Activated B cell treated with CpG ODN at 0.5 μM for 24 hours (primary cell): Measurements from ENCODE around the gene PRR35. TPM values are rescaled to one million over a fixed set of nuclear protein-coding genes. Genes with fewer than 3 reads are reported as not detected.

Source experiments
- ATAC-seq: fragments of 200-7000 bp; cut with Tn5 transposase; one replicate; pipeline ENCODE4 v1.10.0; 2021; ENCODE audit warnings: low read depth, mild to moderate bottlenecking, moderate library complexity
- CTCF ChIA-PET: fragments of 350-600 bp; sonication (Branson Sonifier 250); formaldehyde crosslinking; loops from one replicate; lab custom pipeline; 2021; ENCODE audit warnings: antibody characterized with exemption; lab: Charles Lee
- POLR2A ChIA-PET: fragments of 350-600 bp; sonication (Branson Sonifier 250); formaldehyde crosslinking; loops from one replicate; lab custom pipeline; 2021; ENCODE audit warnings: antibody characterized with exemption; lab: Charles Lee
- DNase-seq: peaks from one replicate; pipeline ENCODE4 v3.0.0; 2022
- H3K27ac Mint-ChIP-seq: one replicate; pipeline ENCODE4 v1.8.0; 2020; ENCODE audit warnings: mixed read lengths
- H3K27me3 Mint-ChIP-seq: one replicate; pipeline ENCODE4 v1.8.0; 2021; ENCODE audit warnings: mixed read lengths
- H3K36me3 Mint-ChIP-seq: one replicate; pipeline ENCODE4 v1.8.0; 2021; ENCODE audit warnings: low read depth, mixed read lengths
- H3K4me1 Mint-ChIP-seq: one replicate; pipeline ENCODE4 v1.8.0; 2021; ENCODE audit warnings: mixed read lengths
- H3K4me3 Mint-ChIP-seq: one replicate; pipeline ENCODE4 v1.8.0; 2020; ENCODE audit warnings: mild to moderate bottlenecking, mixed read lengths
- H3K9me3 Mint-ChIP-seq: one replicate; pipeline ENCODE4 v1.8.0; 2020; ENCODE audit warnings: mixed read lengths
- CTCF ChIP-seq: fragments of 200-600 bp; IDR thresholded peaks from one replicate; pipeline ENCODE4 v1.8.0; 2022; ENCODE audit warnings: antibody characterized with exemption, mild to moderate bottlenecking
- intact Hi-C: fragments of 100-400 bp; cut with micrococcal nuclease; formaldehyde crosslinking; loops from one replicate; pipeline ENCODE4 v1.15.1; 2024
- total RNA-seq: library from RNA; stranded (reverse); gene quantifications from 2 replicates; pipeline ENCODE4 v1.2.3, GENCODE V29; 2022

Gene PRR35
- total RNA-seq, 1 donor from 2014 or later: not detected

GRCh38 chr16:606656-607307 lies 46.6 kb downstream of the PRR35 start:
- TF ChIP-seq CTCF: no peak
- Mint-ChIP-seq H3K9me3 (peaks cover 3% of the 10 kb centered on the region), H3K4me1 (peaks cover 14% of the 10 kb centered on the region), H3K4me3 (no peak overlapping the region), H3K27me3 (no peaks in the 10 kb centered on the region), H3K36me3 (peaks cover 6% of the 10 kb centered on the region), H3K27ac (no peak overlapping the region)
- ChIA-PET POLR2A (no interaction called here), CTCF (no interaction called here)
- intact Hi-C loops: no loop called here
- ATAC-seq: no peak
- no peak for DNase-seq

GRCh38 chr16:608019-608418 lies 47.8 kb downstream of the PRR35 start:
- Mint-ChIP-seq H3K4me1 (peaks cover 14% of the 10 kb centered on the region), H3K9me3 (peaks cover 3% of the 10 kb centered on the region), H3K27me3 (no peaks in the 10 kb centered on the region), H3K36me3 (peaks cover 6% of the 10 kb centered on the region), H3K27ac (no peak overlapping the region), H3K4me3 (no peak overlapping the region)
- no peak for DNase-seq
- CTCF ChIA-PET: no interaction called here
- POLR2A ChIA-PET: interaction anchor here (0.6 kb wide), 2 partner anchors 20 to 556 kb away, joined by 5 read pairs; no protein-coding TSS in a partner anchor
- intact Hi-C loops: no loop called here
- peak; percentile 25 for ATAC-seq
- TF ChIP-seq CTCF: no peak

GRCh38 chr16:609316-609715 lies 49.1 kb downstream of the PRR35 start:
- peaks cover 3% of the 10 kb centered on the region for H3K9me3 Mint-ChIP-seq
- peaks cover 9% of the 10 kb centered on the region for H3K36me3 Mint-ChIP-seq
- ChIA-PET CTCF (interaction anchor here (1.5 kb wide), 1 partner anchor 11 kb away, joined by 3 read pairs; no protein-coding TSS in a partner anchor), POLR2A (interaction anchor here (1.1 kb wide), 1 partner anchor 27 kb away, joined by 3 read pairs; the partner anchor contains the start of gene METTL26)
- H3K27ac Mint-ChIP-seq: no peak overlapping the region
- TF ChIP-seq CTCF: no peak
- no peak overlapping the region for H3K4me3 Mint-ChIP-seq
- ATAC-seq (no peak), DNase-seq (no peak)
- H3K27me3 Mint-ChIP-seq: no peaks in the 10 kb centered on the region
- intact Hi-C loops: no loop called here
- peaks cover 14% of the 10 kb centered on the region for H3K4me1 Mint-ChIP-seq

GRCh38 chr16:609984-610383 lies 49.8 kb downstream of the PRR35 start:
- no peak overlapping the region for H3K4me3 Mint-ChIP-seq
- intact Hi-C loops: loop anchor here (2.0 kb wide), 1 partner anchor 31 kb away; no protein-coding TSS in a partner anchor
- no peak for TF ChIP-seq CTCF
- ChIA-PET POLR2A (interaction anchor here (0.8 to 1.1 kb wide), 2 partner anchors 26 to 31 kb away, joined by 3 read pairs; partner anchors contain the start of gene METTL26), CTCF (interaction anchor here (1.0 to 1.5 kb wide), 2 partner anchors 11 to 31 kb away, joined by 3 read pairs; no protein-coding TSS in a partner anchor)
- peaks cover 12% of the 10 kb centered on the region for H3K36me3 Mint-ChIP-seq
- no peak overlapping the region for H3K27ac Mint-ChIP-seq
- no peak for ATAC-seq
- no peak for DNase-seq
- no peaks in the 10 kb centered on the region for H3K27me3 Mint-ChIP-seq
- H3K4me1 Mint-ChIP-seq: peaks cover 19% of the 10 kb centered on the region
- H3K9me3 Mint-ChIP-seq: peaks cover 3% of the 10 kb centered on the region
